WERI-Rb-1 (cell line): ENCODE data around the gene KCNN3.

Source experiments
- DNase-seq: peaks from one replicate; pipeline ENCODE4 v3.0.0-alpha.2; 2020
- H3K27ac ChIP-seq: fragments of 250-450 bp; sonication (Bioruptor Pico); 2 replicates; pipeline ENCODE4 v1.5.1; 2020; ENCODE audit warnings: mild to moderate bottlenecking, moderate library complexity
- H3K27me3 ChIP-seq: fragments of 250-450 bp; sonication (Bioruptor Pico); 2 replicates; pipeline ENCODE4 v1.5.1; 2021; ENCODE audit warnings: mild to moderate bottlenecking, low read depth, moderate library complexity; ENCODE audit not compliant: insufficient read depth, severe bottlenecking
- H3K36me3 ChIP-seq: fragments of 250-450 bp; sonication (Bioruptor Pico); 2 replicates; pipeline ENCODE4 v1.5.1; 2020; ENCODE audit warnings: mild to moderate bottlenecking, moderate library complexity
- H3K4me3 ChIP-seq: 2 replicates; pipeline ENCODE4 v1.5.1; 2011; ENCODE audit warnings: low read depth, mild to moderate bottlenecking, control low read depth, low read length
- H3K9me3 ChIP-seq: fragments of 250-450 bp; sonication (Bioruptor Pico); 2 replicates; pipeline ENCODE4 v1.5.1; 2021; ENCODE audit warnings: mild to moderate bottlenecking, moderate library complexity; ENCODE audit not compliant: severe bottlenecking
- TF ChIP-seq, protein P1 (sequence below): IDR thresholded peaks from 2 replicates; pipeline ENCODE4 v1.5.1; 2011; ENCODE audit warnings: low read depth, mild to moderate bottlenecking, control low read depth, inconsistent platforms, low read length

The KCNN3 gene

DNA sequence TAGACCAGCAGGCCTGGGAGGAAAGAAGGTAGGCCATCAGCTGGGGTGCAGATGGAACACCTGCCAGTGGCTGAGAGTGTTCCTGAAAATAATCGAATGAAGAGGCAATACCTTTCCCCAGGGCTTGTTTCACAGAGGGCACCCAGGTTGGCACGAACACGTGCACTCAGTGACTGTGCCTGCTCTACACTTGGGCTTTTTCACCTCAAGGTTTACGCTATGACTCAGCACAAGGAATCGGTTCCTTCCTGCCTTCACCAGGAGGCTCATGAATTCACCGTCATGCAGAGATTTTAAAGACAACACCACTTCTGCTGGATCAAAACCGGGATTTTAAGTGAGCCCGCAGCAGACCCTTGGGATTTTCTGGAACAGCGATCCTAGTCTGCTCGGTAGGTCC, 143.6 kb downstream of the KCNN3 start:
- peaks cover 99% of the 10 kb centered on the region for H3K27me3 ChIP-seq
- H3K36me3 ChIP-seq, result no peaks in the 10 kb centered on the region
- no peak overlapping the region for H3K4me3 ChIP-seq
- H3K9me3 ChIP-seq, result peaks cover under 1% of the 10 kb centered on the region
- TF ChIP-seq, protein P1, sequence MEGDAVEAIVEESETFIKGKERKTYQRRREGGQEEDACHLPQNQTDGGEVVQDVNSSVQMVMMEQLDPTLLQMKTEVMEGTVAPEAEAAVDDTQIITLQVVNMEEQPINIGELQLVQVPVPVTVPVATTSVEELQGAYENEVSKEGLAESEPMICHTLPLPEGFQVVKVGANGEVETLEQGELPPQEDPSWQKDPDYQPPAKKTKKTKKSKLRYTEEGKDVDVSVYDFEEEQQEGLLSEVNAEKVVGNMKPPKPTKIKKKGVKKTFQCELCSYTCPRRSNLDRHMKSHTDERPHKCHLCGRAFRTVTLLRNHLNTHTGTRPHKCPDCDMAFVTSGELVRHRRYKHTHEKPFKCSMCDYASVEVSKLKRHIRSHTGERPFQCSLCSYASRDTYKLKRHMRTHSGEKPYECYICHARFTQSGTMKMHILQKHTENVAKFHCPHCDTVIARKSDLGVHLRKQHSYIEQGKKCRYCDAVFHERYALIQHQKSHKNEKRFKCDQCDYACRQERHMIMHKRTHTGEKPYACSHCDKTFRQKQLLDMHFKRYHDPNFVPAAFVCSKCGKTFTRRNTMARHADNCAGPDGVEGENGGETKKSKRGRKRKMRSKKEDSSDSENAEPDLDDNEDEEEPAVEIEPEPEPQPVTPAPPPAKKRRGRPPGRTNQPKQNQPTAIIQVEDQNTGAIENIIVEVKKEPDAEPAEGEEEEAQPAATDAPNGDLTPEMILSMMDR, result no peak
- no peak overlapping the region for H3K27ac ChIP-seq
- DNase-seq, result no peak

DNA sequence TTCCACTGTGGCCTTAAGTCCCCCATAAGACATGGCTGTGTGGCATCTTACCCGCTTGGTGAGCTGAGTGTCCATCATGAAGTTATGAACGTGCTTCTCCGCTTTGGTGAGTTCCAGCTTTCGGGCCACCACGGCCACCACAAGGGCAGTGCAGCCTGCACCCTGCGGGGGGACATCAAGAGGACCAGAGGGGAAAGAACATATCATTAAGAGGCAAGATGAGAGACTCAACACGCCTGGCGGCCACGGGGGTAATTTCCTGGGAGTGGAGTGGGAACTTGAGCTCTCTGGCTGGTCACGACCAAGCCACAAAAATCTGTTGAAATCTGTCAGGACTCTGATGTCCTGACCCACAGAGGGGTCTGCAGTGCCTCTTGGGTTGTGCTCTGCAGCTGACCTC, 144.2 kb downstream of the KCNN3 start:
- Histone ChIP-seq H3K4me3 (no peak overlapping the region), H3K27ac (no peak overlapping the region), H3K36me3 (no peaks in the 10 kb centered on the region), H3K9me3 (no peaks in the 10 kb centered on the region), H3K27me3 (peaks cover 95% of the 10 kb centered on the region)
- DNase-seq, result no peak
- TF ChIP-seq, protein P1, result no peak

- Histone ChIP-seq H3K27ac (no peak overlapping the region), H3K9me3 (no peaks in the 10 kb centered on the region), H3K27me3 (peaks cover 65% of the 10 kb centered on the region), H3K36me3 (no peaks in the 10 kb centered on the region), H3K4me3 (no peak overlapping the region)
- peak; percentile 58 for DNase-seq
- TF ChIP-seq, protein P1, result no peak
Observed at GRCh38 chr1:154720328-154721297, 149.5 kb downstream of the KCNN3 start.

GRCh38 chr1:154719586-154720327, 150.3 kb downstream of the KCNN3 start:
- Histone ChIP-seq H3K27me3 (peaks cover 64% of the 10 kb centered on the region), H3K9me3 (no peaks in the 10 kb centered on the region), H3K4me3 (no peak overlapping the region), H3K36me3 (no peaks in the 10 kb centered on the region), H3K27ac (no peak overlapping the region)
- TF ChIP-seq, protein P1, result no peak
- peak; percentile 95 for DNase-seq

DNA sequence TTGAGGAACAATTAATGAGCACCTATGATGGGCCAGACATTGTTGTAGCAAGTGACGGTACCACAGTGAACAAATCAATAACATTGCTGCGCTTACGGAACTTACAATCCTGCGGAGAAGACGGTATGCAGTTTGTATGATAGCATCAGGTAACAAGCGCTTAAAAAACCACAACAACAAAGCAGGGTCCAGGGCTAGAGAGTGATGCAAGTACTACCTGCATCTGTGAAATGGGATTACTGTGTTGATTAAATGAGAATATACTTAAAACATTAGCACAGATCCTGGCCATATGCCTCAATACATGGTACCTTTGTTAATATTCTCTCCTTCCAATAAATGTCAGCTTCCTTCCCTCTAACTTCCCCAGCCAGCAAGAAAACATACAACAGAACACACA, 151.5 kb downstream of the KCNN3 start:
- Histone ChIP-seq H3K4me3 (no peak overlapping the region), H3K27me3 (peaks cover 54% of the 10 kb centered on the region), H3K27ac (no peak overlapping the region), H3K9me3 (no peaks in the 10 kb centered on the region), H3K36me3 (no peaks in the 10 kb centered on the region)
- DNase-seq, result no peak
- TF ChIP-seq, protein P1, result no peak
